BLaER1 (cell line): ENCODE measurements around the gene ADORA2A.

ENCODE experiments used
- H3K27ac ChIP-seq: shearing (Covaris generic); formaldehyde crosslinking; 2 replicates; pipeline ENCODE4 v1.8.1; 2022
- H3K27me3 ChIP-seq: shearing (Covaris generic); formaldehyde crosslinking; 2 replicates; pipeline ENCODE4 v1.8.1; 2022
- H3K36me3 ChIP-seq: shearing (Covaris generic); formaldehyde crosslinking; 2 replicates; pipeline ENCODE4 v1.8.1; 2022
- H3K4me1 ChIP-seq: shearing (Covaris generic); formaldehyde crosslinking; 2 replicates; pipeline ENCODE4 v1.8.1; 2022
- H3K4me2 ChIP-seq: shearing (Covaris generic); formaldehyde crosslinking; 2 replicates; pipeline ENCODE4 v1.8.1; 2022
- H3K4me3 ChIP-seq: shearing (Covaris generic); formaldehyde crosslinking; 2 replicates; pipeline ENCODE4 v1.8.1; 2022
- H3K9ac ChIP-seq: shearing (Covaris generic); formaldehyde crosslinking; 2 replicates; pipeline ENCODE4 v1.8.1; 2022
- H3K9me3 ChIP-seq: shearing (Covaris generic); formaldehyde crosslinking; 2 replicates; pipeline ENCODE4 v1.8.1; 2022
- H4K20me1 ChIP-seq: shearing (Covaris generic); formaldehyde crosslinking; 2 replicates; pipeline ENCODE4 v1.8.1; 2022
- Cebpa-rat ChIP-seq: shearing (Covaris generic); IDR thresholded peaks from 2 replicates; pipeline ENCODE4 v1.8.1; 2022

ADORA2A gene

DNA sequence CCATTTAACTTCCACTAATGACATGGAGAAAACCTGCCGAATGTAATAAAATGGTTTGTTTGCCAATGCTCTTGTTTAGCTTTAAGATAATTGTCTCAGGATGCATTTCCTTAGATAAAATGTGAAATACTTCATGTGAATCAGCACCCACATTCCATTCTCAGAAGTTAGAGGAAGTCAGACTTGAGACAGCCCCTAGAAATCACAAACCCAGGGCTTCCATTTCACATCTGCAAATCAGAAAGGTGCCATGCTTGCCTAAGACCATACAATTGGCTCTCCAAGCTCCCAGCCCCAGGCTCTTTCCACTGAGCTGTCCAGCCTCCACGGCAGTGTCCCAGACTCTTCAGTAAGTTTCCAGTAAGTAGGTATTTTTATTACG is 35.6 kb upstream of the ADORA2A start:
- TF ChIP-seq Cebpa-rat = no peak

DNA sequence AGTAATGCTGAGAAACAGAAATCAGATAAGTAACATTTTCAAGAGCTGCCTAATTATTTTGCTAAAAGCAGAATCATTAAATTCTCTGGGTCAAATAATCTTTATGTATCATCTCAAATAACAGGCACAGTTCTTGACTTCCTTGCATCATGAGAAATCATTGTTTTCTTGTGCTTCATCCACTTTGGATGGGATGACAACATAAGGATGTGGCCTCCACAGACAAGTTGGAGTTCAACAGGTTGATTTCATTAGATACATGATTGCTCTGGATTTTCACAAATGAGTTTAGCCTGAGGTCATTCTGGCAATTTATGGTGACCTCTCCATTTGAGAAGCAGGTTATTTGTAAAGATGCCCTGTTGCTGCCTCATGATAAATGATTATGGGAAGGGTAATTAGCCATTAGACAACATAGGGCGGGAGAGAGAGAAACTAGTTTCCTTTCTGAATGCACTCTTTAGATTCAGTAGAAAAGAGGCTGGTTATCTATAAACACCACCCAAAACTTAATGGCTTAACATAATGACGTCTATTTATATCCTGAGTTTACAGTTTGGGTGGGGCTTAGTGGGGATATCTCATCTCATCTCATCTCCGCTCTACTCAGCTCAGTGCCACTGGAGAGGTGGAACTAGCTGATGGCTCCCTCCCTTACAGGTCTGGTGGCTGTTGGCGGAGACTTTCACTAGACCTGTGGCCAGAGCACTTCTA is 35.0 kb upstream of the ADORA2A start:
- Histone ChIP-seq H3K4me2 (no peak overlapping the region), H3K36me3 (peaks cover 66% of the 10 kb centered on the region), H3K4me1 (peaks cover 12% of the 10 kb centered on the region; the same call in 1 of the 2 replicates), H3K27ac (no peak overlapping the region), H3K9ac (no peak overlapping the region), H3K9me3 (no peaks in the 10 kb centered on the region), H3K4me3 (no peak overlapping the region), H4K20me1 (peaks cover 18% of the 10 kb centered on the region; the same call in 1 of the 2 replicates), H3K27me3 (no peaks in the 10 kb centered on the region)
- TF ChIP-seq Cebpa-rat = no peak

More for the DNA sequence above, 35.6 kb upstream of the ADORA2A start:
- H4K20me1 ChIP-seq = peaks cover 18% of the 10 kb centered on the region; the same call in 1 of the 2 replicates
- peaks cover 65% of the 10 kb centered on the region for H3K36me3 ChIP-seq
- H3K9me3 ChIP-seq = no peaks in the 10 kb centered on the region
- no peak overlapping the region for H3K27ac ChIP-seq
- peaks cover 12% of the 10 kb centered on the region; the same call in 1 of the 2 replicates for H3K4me1 ChIP-seq
- H3K4me3 ChIP-seq = no peak overlapping the region
- H3K27me3 ChIP-seq = no peaks in the 10 kb centered on the region
- no peak overlapping the region for H3K4me2 ChIP-seq
- no peak overlapping the region for H3K9ac ChIP-seq

DNA sequence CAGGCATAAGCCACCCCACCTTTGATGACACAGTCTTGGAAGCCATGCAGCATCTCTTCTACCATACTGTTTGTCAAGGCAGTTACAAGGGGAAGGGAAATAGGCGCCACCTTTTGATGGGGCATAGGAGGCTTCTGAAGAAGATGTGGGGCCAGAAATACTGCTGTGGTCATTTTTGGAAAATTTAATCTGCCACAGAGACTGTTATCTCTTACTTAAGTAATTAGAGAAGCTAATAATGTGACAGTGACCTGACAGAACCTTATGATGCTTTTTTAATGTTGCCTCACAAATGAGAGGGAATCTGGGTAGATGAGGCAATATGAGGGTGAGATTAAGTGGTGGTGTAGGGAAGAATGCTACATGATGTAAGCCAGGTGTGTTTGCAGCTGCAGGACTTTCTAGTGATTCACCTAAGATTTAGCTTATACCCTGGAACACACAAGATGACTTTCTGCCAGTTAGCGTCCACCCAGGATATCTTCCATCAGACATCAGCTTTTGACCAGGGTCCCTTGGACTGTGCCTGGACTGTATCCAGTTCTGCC is 34.3 kb upstream of the ADORA2A start:
- Histone ChIP-seq H3K4me3 (no peak overlapping the region), H3K9ac (no peak overlapping the region), H3K9me3 (no peaks in the 10 kb centered on the region), H3K4me1 (peaks cover 16% of the 10 kb centered on the region), H3K27ac (no peak overlapping the region), H4K20me1 (peaks cover 18% of the 10 kb centered on the region; the same call in 1 of the 2 replicates), H3K27me3 (no peaks in the 10 kb centered on the region), H3K4me2 (no peak overlapping the region), H3K36me3 (peaks cover 71% of the 10 kb centered on the region)
- TF ChIP-seq Cebpa-rat = no peak

GRCh38 chr22:24393848-24394247 is 33.6 kb upstream of the ADORA2A start:
- Histone ChIP-seq H3K27ac (no peak overlapping the region), H3K36me3 (peaks cover 79% of the 10 kb centered on the region)

GRCh38 chr22:24394254-24394653 is 33.1 kb upstream of the ADORA2A start:
- H4K20me1 ChIP-seq = peaks cover 18% of the 10 kb centered on the region; the same call in 1 of the 2 replicates
- no peaks in the 10 kb centered on the region for H3K9me3 ChIP-seq
- no peaks in the 10 kb centered on the region for H3K27me3 ChIP-seq
- no peak overlapping the region for H3K4me2 ChIP-seq
- H3K27ac ChIP-seq = no peak overlapping the region
- H3K4me3 ChIP-seq = no peak overlapping the region
- peaks cover 24% of the 10 kb centered on the region for H3K4me1 ChIP-seq
- peaks cover 80% of the 10 kb centered on the region for H3K36me3 ChIP-seq
- no peak overlapping the region for H3K9ac ChIP-seq
- no peak for TF ChIP-seq Cebpa-rat

More at GRCh38 chr22:24393848-24394247, 33.6 kb upstream of the ADORA2A start:
- Histone ChIP-seq H4K20me1 (peaks cover 18% of the 10 kb centered on the region; the same call in 1 of the 2 replicates), H3K27me3 (no peaks in the 10 kb centered on the region), H3K4me2 (no peak overlapping the region), H3K9me3 (no peaks in the 10 kb centered on the region), H3K4me1 (peaks cover 23% of the 10 kb centered on the region), H3K4me3 (no peak overlapping the region), H3K9ac (no peak overlapping the region)
- no peak for TF ChIP-seq Cebpa-rat

DNA sequence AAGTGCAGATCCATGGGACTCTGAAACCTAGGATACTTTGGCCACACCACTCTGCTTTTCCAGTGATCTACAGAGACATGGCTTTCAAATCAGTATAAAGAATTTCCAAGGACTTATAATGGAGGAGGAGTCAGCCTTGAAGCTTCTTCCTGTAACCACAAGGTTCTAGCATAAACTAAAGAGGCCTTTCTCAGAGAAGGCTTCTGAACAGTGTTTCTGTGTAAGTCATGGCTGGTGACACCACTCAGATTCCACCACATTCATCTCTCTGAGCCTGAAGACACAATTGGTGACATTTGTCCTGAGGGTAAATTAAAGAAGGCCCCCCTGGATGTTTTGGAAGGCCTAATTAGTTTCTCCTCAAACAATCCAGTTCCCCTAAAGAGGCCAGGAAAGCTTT is 29.0 kb upstream of the ADORA2A start:
- Histone ChIP-seq H3K4me3 (no peak overlapping the region), H3K4me2 (peak overlapping the region; percentile 77), H4K20me1 (no peaks in the 10 kb centered on the region; the same call in 1 of the 2 replicates), H3K9ac (no peak overlapping the region), H3K9me3 (no peaks in the 10 kb centered on the region), H3K27ac (no peak overlapping the region), H3K36me3 (peaks cover 75% of the 10 kb centered on the region), H3K27me3 (no peaks in the 10 kb centered on the region), H3K4me1 (peaks cover 54% of the 10 kb centered on the region)
- TF ChIP-seq Cebpa-rat = no peak

GRCh38 chr22:24400034-24400725 is 27.2 kb upstream of the ADORA2A start:
- Histone ChIP-seq H3K36me3 (peaks cover 76% of the 10 kb centered on the region), H4K20me1 (no peaks in the 10 kb centered on the region; the same call in 1 of the 2 replicates), H3K9ac (no peak overlapping the region), H3K27me3 (no peaks in the 10 kb centered on the region), H3K9me3 (peaks cover 8% of the 10 kb centered on the region; the same call in 1 of the 2 replicates), H3K27ac (0 out of 2 replicates have a peak overlapping the region, but pooled peaks have one; percentile 15), H3K4me1 (peaks cover 54% of the 10 kb centered on the region), H3K4me2 (peak overlapping the region; percentile 77), H3K4me3 (no peak overlapping the region)
- no peak for TF ChIP-seq Cebpa-rat

DNA sequence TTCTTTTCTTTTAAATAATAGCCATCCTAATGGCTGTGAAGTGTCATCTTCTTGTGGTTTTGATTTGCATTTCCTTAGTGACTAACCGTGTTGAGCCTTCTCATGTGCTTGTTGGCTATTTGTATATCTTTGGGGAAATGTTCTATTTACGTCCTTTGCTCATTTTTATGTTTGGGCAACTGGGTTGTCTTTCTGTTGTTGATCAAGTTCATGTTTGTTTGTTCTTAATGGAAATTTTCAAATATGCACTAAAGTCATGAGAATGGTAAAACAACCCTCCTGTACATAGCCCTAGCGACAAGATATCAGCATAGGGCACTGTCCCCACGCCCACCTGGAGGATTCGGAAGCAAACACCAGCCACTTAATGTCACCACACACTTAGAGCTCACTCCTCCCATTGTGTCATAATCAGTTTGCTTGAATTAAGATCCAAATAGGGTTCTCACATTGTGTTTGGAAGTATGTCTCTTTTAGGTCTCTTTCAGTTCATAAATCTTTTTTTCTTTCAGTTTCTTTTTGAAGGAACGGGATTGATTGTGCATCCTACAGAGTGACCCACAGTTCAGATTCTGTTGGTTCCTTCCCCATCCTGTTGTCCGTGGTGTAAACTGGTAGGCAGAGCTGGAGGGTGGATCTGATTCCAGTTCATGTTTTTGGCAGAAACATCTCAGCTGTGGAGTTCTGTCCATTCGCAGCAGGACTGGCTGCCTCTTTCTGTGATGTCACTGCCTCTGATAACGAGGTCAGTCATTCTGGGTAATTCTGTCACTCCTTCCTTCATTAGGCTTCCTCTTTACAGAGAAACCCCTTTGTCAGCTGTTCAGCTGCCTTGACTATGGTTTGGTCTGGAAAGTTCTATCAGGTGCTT is 26.4 kb upstream of the ADORA2A start:
- Histone ChIP-seq H3K36me3 (peaks cover 76% of the 10 kb centered on the region), H4K20me1 (peaks cover under 1% of the 10 kb centered on the region; the same call in 1 of the 2 replicates), H3K27ac (peak overlapping the region; percentile 15), H3K27me3 (no peaks in the 10 kb centered on the region), H3K9me3 (peaks cover 8% of the 10 kb centered on the region; the same call in 1 of the 2 replicates), H3K4me3 (no peak overlapping the region), H3K4me2 (peak overlapping the region; percentile 77), H3K9ac (no peak overlapping the region), H3K4me1 (peaks cover 57% of the 10 kb centered on the region)
- no peak for TF ChIP-seq Cebpa-rat

GRCh38 chr22:24401931-24402367 is 25.4 kb upstream of the ADORA2A start:
- H3K9ac ChIP-seq = no peak overlapping the region
- H3K4me2 ChIP-seq = peak overlapping the region; percentile 77
- TF ChIP-seq Cebpa-rat = no peak
- H3K27ac ChIP-seq = 0 out of 2 replicates have a peak overlapping the region, but pooled peaks have one; percentile 23
- no peak overlapping the region for H3K4me3 ChIP-seq
- H4K20me1 ChIP-seq = peaks cover 10% of the 10 kb centered on the region
- H3K36me3 ChIP-seq = peaks cover 76% of the 10 kb centered on the region
- H3K9me3 ChIP-seq = peaks cover 8% of the 10 kb centered on the region; the same call in 1 of the 2 replicates
- peaks cover 66% of the 10 kb centered on the region for H3K4me1 ChIP-seq
- no peaks in the 10 kb centered on the region for H3K27me3 ChIP-seq
